HepG2 (cell line): ENCODE data around the gene SHISA7. TPM values are rescaled to one million over a fixed set of nuclear protein-coding genes. Genes with fewer than 3 reads are reported as not detected.

Experiments used
- CEBPB ChIP-seq: IDR thresholded peaks from 2 replicates; pipeline ENCODE4 v1.6.1; 2011; ENCODE audit warnings: low read depth, low read length, improper control_type of control experiment, borderline replicate concordance
- EEA1 ChIP-seq: sonication (generic); formaldehyde crosslinking; IDR thresholded peaks from 2 replicates; pipeline ENCODE4 v1.5.1; 2020; ENCODE audit warnings: mild to moderate bottlenecking, missing genetic modification reagents, borderline replicate concordance
- ELK4 ChIP-seq: sonication (generic); formaldehyde crosslinking; IDR thresholded peaks from 2 replicates; pipeline ENCODE4 v1.9.0; 2021; ENCODE audit warnings: missing genetic modification reagents, borderline replicate concordance
- HINFP ChIP-seq: sonication (generic); formaldehyde crosslinking; IDR thresholded peaks from 2 replicates; pipeline ENCODE4 v1.4.0; 2020; ENCODE audit warnings: low read depth, mild to moderate bottlenecking, missing genetic modification reagents
- HNF1A ChIP-seq, 2 experiments: sonication (generic) in 1 of 2; formaldehyde crosslinking in 1 of 2; IDR thresholded peaks; 2 replicates each; pipeline versions ENCODE4 v1.4.0 to v1.6.1; 2016 to 2020; ENCODE audit warnings: borderline replicate concordance in 1 of 2, low read depth in 1 of 2, mild to moderate bottlenecking in 1 of 2, missing genetic modification reagents in 1 of 2
- JUN ChIP-seq: sonication (generic); formaldehyde crosslinking; IDR thresholded peaks from 2 replicates; pipeline ENCODE4 v1.4.0; 2020; ENCODE audit warnings: mild to moderate bottlenecking, missing genetic modification reagents
- JUND ChIP-seq: sonication (generic); formaldehyde crosslinking; IDR thresholded peaks from 2 replicates; pipeline ENCODE4 v1.8.0; 2022; ENCODE audit warnings: mild to moderate bottlenecking, missing genetic modification reagents
- KLF11 ChIP-seq: IDR thresholded peaks from 2 replicates; pipeline ENCODE4 v1.6.1; 2016; ENCODE audit warnings: missing compliant biosample characterization
- MATR3 ChIP-seq: sonication (generic); formaldehyde crosslinking; IDR thresholded peaks from 2 replicates; pipeline ENCODE4 v1.4.0; 2020; ENCODE audit warnings: missing genetic modification reagents
- PHF21A ChIP-seq: sonication (generic); formaldehyde crosslinking; IDR thresholded peaks from 2 replicates; pipeline ENCODE4 v1.5.0; 2020; ENCODE audit warnings: mild to moderate bottlenecking, missing genetic modification reagents
- RAD51 ChIP-seq: fragments of 450-650 bp; IDR thresholded peaks from 2 replicates; pipeline ENCODE4 v1.6.1; 2016; ENCODE audit warnings: borderline replicate concordance
- SNAPC2 ChIP-seq: sonication (generic); formaldehyde crosslinking; IDR thresholded peaks from 2 replicates; pipeline ENCODE4 v1.8.1; 2022; ENCODE audit warnings: mild to moderate bottlenecking, missing genetic modification reagents
- TFDP1 ChIP-seq: IDR thresholded peaks from 2 replicates; pipeline ENCODE4 v1.6.1; 2016; ENCODE audit warnings: missing compliant biosample characterization, missing genetic modification reagents, borderline replicate concordance
- UBTF ChIP-seq: sonication (generic); formaldehyde crosslinking; IDR thresholded peaks from 2 replicates; pipeline ENCODE4 v1.4.0; 2020; ENCODE audit warnings: mild to moderate bottlenecking, missing genetic modification reagents
- ZFY ChIP-seq: sonication (generic); formaldehyde crosslinking; IDR thresholded peaks from 2 replicates; pipeline ENCODE4 v1.4.0; 2020; ENCODE audit warnings: missing genetic modification reagents
- ZNF260 ChIP-seq: sonication (generic); formaldehyde crosslinking; IDR thresholded peaks from 2 replicates; pipeline ENCODE4 v1.4.0; 2020; ENCODE audit warnings: missing genetic modification reagents, low read depth, mild to moderate bottlenecking, borderline replicate concordance
- ZNF589 ChIP-seq: sonication (generic); formaldehyde crosslinking; conservative IDR thresholded peaks from 2 replicates; pipeline ENCODE4 v1.8.0; 2022; ENCODE audit warnings: mild to moderate bottlenecking, moderate library complexity, missing genetic modification reagents
- ZNF75D ChIP-seq: sonication (generic); formaldehyde crosslinking; IDR thresholded peaks from 2 replicates; pipeline ENCODE4 v1.8.1; 2023; ENCODE audit warnings: missing genetic modification reagents, mild to moderate bottlenecking, borderline replicate concordance
- polyA plus RNA-seq, 8 experiments: library from polyadenylated mRNA; depleted of rRNA in 3 of 8; stranded (reverse) in 7 of 8; unstranded in 1 of 8; fragments of >200 nt; fragmentation: Illumina TruSeq in 4 of 8; extraction: Trizol in 4 of 8; gene quantifications; 2 replicates each; pipeline versions ENCODE4 v1.2.1 to v1.2.3, GENCODE V29; 2011 to 2016; ENCODE audit warnings: low read depth in 4 of 8, missing spikeins in 1 of 8, mixed read lengths in 1 of 8; ENCODE audit not compliant: insufficient read depth in 1 of 8
- total RNA-seq, 5 experiments: library from RNA; depleted of rRNA; stranded (reverse); fragments of >200 nt; fragmentation: Illumina TruSeq; extraction: Trizol; gene quantifications; 2 replicates each; pipeline ENCODE4 v1.2.3, GENCODE V29; 2016; ENCODE audit warnings: low read depth in 1 of 5

Gene SHISA7
- total and polyA plus RNA-seq, 2 of the 13 experiments (the other 11 are each of a cell fraction or from before 2014, with no cell fraction given) = not detected

GRCh38 chr19:55476100-55476775, 33.1 kb upstream of the SHISA7 start, which contains the start of gene ZNF628 (continued):
- peak; percentile 7; the same call in 1 of the 2 replicates for TF ChIP-seq PHF21A (CRISPR knock-in tag)
- TF ChIP-seq ZFY (CRISPR knock-in tag) = peak; percentile 98
- no peak for TF ChIP-seq RAD51
- TF ChIP-seq HNF1A (IDR thresholded peaks at IDR 0.05; ENCODE audit: low read depth) = no peak
- peak; percentile 34; the same call in 1 of the 2 replicates for TF ChIP-seq HNF1A (CRISPR knock-in tag; IDR thresholded peaks at IDR 0.05; ENCODE audit: borderline replicate concordance)
- no peak for TF ChIP-seq MATR3 (CRISPR knock-in tag)
- peak; percentile 68; the same call in 1 of the 2 replicates for TF ChIP-seq JUN (CRISPR knock-in tag)
- TF ChIP-seq UBTF (CRISPR knock-in tag) = peak; percentile 72
- TF ChIP-seq ZNF75D (CRISPR knock-in tag) = no peak; the same call in 1 of the 2 replicates
- peak; percentile 94 for TF ChIP-seq TFDP1 (CRISPR knock-in tag)
- peak; percentile 66; the same call in 1 of the 2 replicates for TF ChIP-seq ZNF589 (CRISPR knock-in tag)
- TF ChIP-seq ZNF260 (CRISPR knock-in tag) = no peak
- TF ChIP-seq SNAPC2 (CRISPR knock-in tag) = no peak; the same call in 1 of the 2 replicates
- TF ChIP-seq EEA1 (CRISPR knock-in tag) = peak; percentile 44; the same call in 1 of the 2 replicates
- TF ChIP-seq ELK4 = no peak
- TF ChIP-seq KLF11 (CRISPR knock-in tag) = peak; percentile 75; the same call in 1 of the 2 replicates
- TF ChIP-seq CEBPB = no peak
- peak; percentile 53; the same call in 1 of the 2 replicates for TF ChIP-seq HINFP (CRISPR knock-in tag)
- TF ChIP-seq JUND (CRISPR knock-in tag) = no peak
